SK-MEL-5 (cell line): ENCODE data around the gene P3H2. TPM values are rescaled to one million over a fixed set of nuclear protein-coding genes. Genes with fewer than 3 reads are reported as not detected.
A peak's percentile ranks its signal among the peaks of the same experiment; 100 is the strongest.
"Not testable (repeated sequence)": the region's sequence is repeated elsewhere in the genome, so short reads cannot be mapped to it uniquely, and the experiment has no call there.

Experiments
- DNase-seq: peaks from one replicate; pipeline ENCODE4 v3.0.0-alpha.2; 2016; ENCODE audit warnings: low read depth, low spot score
- in situ Hi-C: cut with HindIII; loops from 2 replicates; pipeline ENCODE4 v1.10.0; 2016; ENCODE audit warnings: low sequenced_read_pairs, high pct_unique_total_duplicates, low pct_unique_long_range_greater_than_20kb
- polyA plus RNA-seq, 2 experiments: library from polyadenylated mRNA; depleted of rRNA; stranded (reverse); fragments of >200 nt; gene quantifications; 2 replicates each; pipeline ENCODE4 v1.2.3, GENCODE V29; 2015
- total RNA-seq: library from RNA; depleted of rRNA; stranded (reverse); fragments of >200 nt; shearing (Covaris generic); gene quantifications from 2 replicates; pipeline ENCODE4 v1.2.3, GENCODE V29; 2014; rRNA removed

P3H2 gene
- 17.5 and 18.1 TPM in 2 replicates for total RNA-seq
- 11.3 and 12.4 TPM in 2 replicates for polyA plus RNA-seq (2015; cell fraction: cytosol; rRNA removed)
- polyA plus RNA-seq (2015; cell fraction: nucleus; rRNA removed): 4.3 and 8.8 TPM in 2 replicates

GRCh38 chr3:190120269-190121060, at the start of gene P3H2:
Gene P3H2 (minus strand): TSS chr3:190120897. CDS start chr3:190120731, 166 bp downstream.
- in situ Hi-C loops: no loop called here
- peak; percentile 89 for DNase-seq

- DNase-seq: no peak
- in situ Hi-C loops: no loop called here
Observed at GRCh38 chr3:190169877-190170276, 49.2 kb upstream of the P3H2 start.

GRCh38 chr3:190169243-190169642, 48.5 kb upstream of the P3H2 start:
- in situ Hi-C loops: no loop called here
- no peak for DNase-seq

- no peak for DNase-seq
- in situ Hi-C loops: no loop called here
Observed at GRCh38 chr3:190167936-190168680, 47.4 kb upstream of the P3H2 start.

GRCh38 chr3:190166948-190167347, 46.3 kb upstream of the P3H2 start:
- in situ Hi-C loops: no loop called here
- no peak for DNase-seq

- in situ Hi-C loops: no loop called here
- DNase-seq: no peak
Observed at GRCh38 chr3:190165253-190165652, 44.6 kb upstream of the P3H2 start.

GRCh38 chr3:190162013-190162412, 41.3 kb upstream of the P3H2 start:
- in situ Hi-C loops, DNase-seq: not testable (repeated sequence)

GRCh38 chr3:190159902-190160435, 39.3 kb upstream of the P3H2 start:
- no peak for DNase-seq
- in situ Hi-C loops: no loop called here

GRCh38 chr3:190158261-190158660, 37.6 kb upstream of the P3H2 start:
- in situ Hi-C loops: no loop called here
- no peak for DNase-seq

GRCh38 chr3:190155752-190156151, 35.1 kb upstream of the P3H2 start:
- in situ Hi-C loops: no loop called here
- DNase-seq: no peak

- DNase-seq: no peak
- in situ Hi-C loops: no loop called here
Observed at GRCh38 chr3:190150681-190151080, 30.0 kb upstream of the P3H2 start.

- DNase-seq, in situ Hi-C loops: not testable (repeated sequence)
Observed at GRCh38 chr3:190149830-190150619, 29.3 kb upstream of the P3H2 start.

GRCh38 chr3:190144793-190145192, 24.1 kb upstream of the P3H2 start:
- DNase-seq, in situ Hi-C loops: not testable (repeated sequence)

GRCh38 chr3:190142041-190142440, 21.3 kb upstream of the P3H2 start:
- no peak for DNase-seq
- in situ Hi-C loops: no loop called here

GRCh38 chr3:190139365-190139764, 18.7 kb upstream of the P3H2 start:
- DNase-seq: no peak
- in situ Hi-C loops: no loop called here

GRCh38 chr3:190132371-190132770, 11.7 kb upstream of the P3H2 start:
- no peak for DNase-seq
- in situ Hi-C loops: no loop called here

- in situ Hi-C loops: no loop called here
- peak; percentile 34 for DNase-seq
Observed at GRCh38 chr3:190131329-190131728, 10.6 kb upstream of the P3H2 start.

GRCh38 chr3:190130696-190131095, 10.0 kb upstream of the P3H2 start:
- in situ Hi-C loops: no loop called here
- peak; percentile 6 for DNase-seq
